Motor neuron (in vitro differentiated cells): ENCODE measurements around the gene SMKR1. TPM values are rescaled to one million over a fixed set of nuclear protein-coding genes. Genes with fewer than 3 reads are reported as not detected.

Source experiments
- ATAC-seq, 8 experiments: fragments of 200-7000 bp; cut with Tn5 transposase; replicated peaks in 6 of 8; 2 replicates each; pipeline ENCODE4 v1.8.0; 2021; ENCODE audit warnings: mild to moderate bottlenecking in 8 of 8, moderate library complexity in 8 of 8
- H3K27ac ChIP-seq, 2 donors: fragments of 250-450 bp; sonication (Bioruptor Pico); 2 replicates each; pipeline ENCODE4 v1.9.0; 2021; ENCODE audit warnings: antibody characterized with exemption in 2 of 2, mild to moderate bottlenecking in 2 of 2, moderate library complexity in 1 of 2
- H3K4me1 ChIP-seq, 2 donors: fragments of 250-450 bp; sonication (Bioruptor Pico); replicated peaks in 1 of 2; 2 replicates each; pipeline ENCODE4 v1.6.1; 2021; ENCODE audit warnings: antibody characterized with exemption in 2 of 2, mild to moderate bottlenecking in 2 of 2, moderate library complexity in 1 of 2
- H3K4me3 ChIP-seq, 5 donors: fragments of 250-450 bp; sonication (Bioruptor Pico); 2 replicates each; pipeline ENCODE4 v1.9.0; 2021; ENCODE audit warnings: antibody characterized with exemption in 5 of 5, mild to moderate bottlenecking in 5 of 5, moderate library complexity in 4 of 5
- WGBS, 10 experiments: fragments of 450-650 bp; shearing (Covaris generic); methylation state at CpG; one replicate each; pipeline ENCODE4 v1.0.0; 2022; 5-methylcytosine and 5-hydroxymethylcytosine counted together
- in situ Hi-C, 9 experiments: fragments of 400-800 bp; cut with MboI; loops; one replicate each; pipeline ENCODE4 v1.15.0; 2021; ENCODE audit warnings: low sequenced_read_pairs in 9 of 9, low pct_unique_long_range_greater_than_20kb in 2 of 9; ENCODE audit not compliant: unreplicated experiment in 9 of 9
- total RNA-seq, 8 experiments: library from RNA; unstranded; fragments of 300-600 nt; gene quantifications; 2 replicates each; pipeline versions ENCODE4 v1.2.3 to v1.2.4, GENCODE V29; 2022

SMKR1 gene
- total RNA-seq, 8 experiments from 2014 or later: 1.6 to 6.8 (median 3.6) TPM

DNA sequence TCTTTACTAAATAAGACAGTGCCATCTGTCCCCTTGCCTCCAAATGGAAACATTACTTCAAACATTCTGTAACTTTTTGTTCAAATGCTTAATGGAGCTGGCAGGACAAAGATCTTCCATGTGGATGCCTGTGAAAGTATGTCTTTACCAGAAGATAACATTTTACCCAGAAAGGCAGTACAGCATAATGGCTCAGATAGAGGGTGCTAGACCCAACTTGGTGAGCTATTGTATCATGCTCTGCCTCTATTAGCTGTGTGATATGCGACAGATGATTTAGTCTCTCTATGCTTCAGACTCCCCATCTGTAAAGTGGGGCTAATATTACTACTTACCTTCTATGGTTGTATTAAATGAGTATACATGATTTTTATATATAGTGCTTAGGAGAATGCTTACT is 8.8 kb upstream of the SMKR1 start:
- Histone ChIP-seq H3K4me1 (no peaks in the 10 kb centered on the region), H3K4me3 (no peak overlapping the region), H3K27ac (no peak overlapping the region)
- peak in 1 of 8 experiments; percentile 40 for ATAC-seq
- in situ Hi-C loops: no loop called here
- WGBS, 10 experiments: 100% methylated on average over 1 of the region's 1 CpG; no CpG with 5 or more reads in 7 of the 10 experiments

DNA sequence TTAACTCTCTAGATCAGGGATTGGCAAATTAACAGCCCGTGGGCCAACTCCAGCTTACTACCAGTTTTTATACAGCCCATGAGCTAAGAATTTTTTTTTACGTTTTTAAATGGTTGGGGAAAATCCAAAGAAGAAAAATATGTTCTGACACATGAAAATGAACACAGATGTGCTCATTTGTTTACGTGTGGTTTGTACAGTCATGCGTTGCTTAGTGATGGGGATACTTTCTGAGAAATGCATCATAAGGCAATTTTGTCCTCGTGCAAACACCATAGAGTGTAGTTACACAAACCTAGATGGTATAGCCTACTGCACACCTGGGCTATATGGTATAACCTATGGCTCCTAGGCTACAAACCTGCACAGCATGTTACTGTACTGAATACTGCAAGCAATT is 8.3 kb upstream of the SMKR1 start:
- in situ Hi-C loops: no loop called here
- ATAC-seq: peak in 3 of 8 experiments; percentile 41 to 52 (median 50)
- H3K27ac ChIP-seq: no peak overlapping the region
- 6 to 100% (median 69%) methylated on average over 2 to 5 of the region's 5 CpGs; no CpG with 5 or more reads in 1 of the 10 experiments for WGBS, 10 experiments
- no peaks in the 10 kb centered on the region for H3K4me1 ChIP-seq
- H3K4me3 ChIP-seq: no peak overlapping the region

DNA sequence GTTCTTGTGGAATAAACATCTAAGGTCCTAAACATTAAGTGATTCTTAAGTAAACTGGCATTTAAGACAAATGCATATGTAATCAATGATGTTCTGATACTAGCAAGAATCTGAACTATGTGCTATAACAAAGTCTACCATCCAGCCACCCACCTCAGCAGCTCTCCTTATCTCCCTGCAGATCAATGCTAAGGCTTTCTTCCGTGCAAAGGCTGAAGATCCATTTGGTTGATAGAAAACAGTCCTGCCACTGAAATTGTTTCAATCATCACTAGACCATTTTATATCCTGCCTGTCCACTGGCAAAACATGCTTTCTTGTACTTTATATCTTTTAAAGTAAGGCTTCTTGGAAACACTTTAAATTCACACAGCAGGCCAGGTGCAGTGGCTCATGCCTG is 6.3 kb upstream of the SMKR1 start:
- in situ Hi-C loops: no loop called here
- ATAC-seq: peak in 1 of 8 experiments; percentile 45
- no peaks in the 10 kb centered on the region for H3K4me1 ChIP-seq
- H3K4me3 ChIP-seq: no peak overlapping the region
- H3K27ac ChIP-seq: no peak overlapping the region
- 33 to 100% (median 90%) methylated on average over 1 of the region's 1 CpG; no CpG with 5 or more reads in 6 of the 10 experiments for WGBS, 10 experiments

DNA sequence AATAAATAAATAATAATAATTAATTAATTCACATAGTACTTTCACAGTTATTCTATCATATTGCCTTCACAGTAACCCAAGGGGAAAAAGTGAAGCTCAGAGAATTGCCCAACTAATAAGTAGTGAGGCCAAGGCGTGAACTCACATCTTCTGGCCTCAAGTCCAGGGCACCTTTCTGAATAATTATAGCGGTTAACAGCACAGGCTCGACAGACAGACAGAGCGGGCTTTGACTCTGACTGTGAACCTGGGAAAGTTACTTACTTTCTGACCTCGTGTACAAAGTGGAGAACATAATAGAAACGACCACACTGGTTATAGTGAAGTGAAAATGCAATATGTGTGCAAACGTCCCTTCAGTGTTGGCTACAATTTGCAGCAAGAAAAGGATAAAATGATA is 5.7 kb upstream of the SMKR1 start:
- Histone ChIP-seq H3K4me1 (peaks cover 0 to 2% of the 10 kb centered on the region in 2 donors), H3K27ac (no peak overlapping the region), H3K4me3 (no peak overlapping the region)
- in situ Hi-C loops: no loop called here
- WGBS, 10 experiments: 53 to 95% (median 70%) methylated on average over 2 to 7 of the region's 7 CpGs; no CpG with 5 or more reads in 2 of the 10 experiments
- no peak for ATAC-seq

DNA sequence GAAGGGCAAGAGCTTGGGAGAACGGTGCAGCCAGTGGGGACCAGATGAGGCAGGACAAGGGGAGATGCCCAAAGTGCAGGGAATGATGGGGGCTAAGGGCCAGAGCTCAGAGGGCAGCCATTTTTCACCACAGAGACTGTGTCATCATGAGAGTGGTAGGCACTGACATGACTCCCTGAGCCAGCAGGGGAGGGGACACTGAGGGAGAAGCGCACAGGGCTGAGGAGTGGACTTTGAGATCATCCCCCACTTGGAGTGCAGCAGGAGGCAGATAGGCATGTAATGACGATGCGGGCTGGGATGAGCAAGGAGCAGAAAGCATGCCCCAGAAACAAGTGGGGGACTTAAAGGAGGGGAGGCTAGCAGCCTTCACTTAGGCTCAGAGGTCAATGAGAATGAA is 5.2 kb upstream of the SMKR1 start:
- Histone ChIP-seq H3K27ac (no peak overlapping the region), H3K4me1 (peaks cover 0 to 2% of the 10 kb centered on the region in 2 donors), H3K4me3 (no peak overlapping the region)
- 64 to 100% (median 86%) methylated on average over 1 to 4 of the region's 4 CpGs; no CpG with 5 or more reads in 1 of the 10 experiments for WGBS, 10 experiments
- in situ Hi-C loops: no loop called here
- ATAC-seq: peak in 2 of 8 experiments; percentile 54 to 55

DNA sequence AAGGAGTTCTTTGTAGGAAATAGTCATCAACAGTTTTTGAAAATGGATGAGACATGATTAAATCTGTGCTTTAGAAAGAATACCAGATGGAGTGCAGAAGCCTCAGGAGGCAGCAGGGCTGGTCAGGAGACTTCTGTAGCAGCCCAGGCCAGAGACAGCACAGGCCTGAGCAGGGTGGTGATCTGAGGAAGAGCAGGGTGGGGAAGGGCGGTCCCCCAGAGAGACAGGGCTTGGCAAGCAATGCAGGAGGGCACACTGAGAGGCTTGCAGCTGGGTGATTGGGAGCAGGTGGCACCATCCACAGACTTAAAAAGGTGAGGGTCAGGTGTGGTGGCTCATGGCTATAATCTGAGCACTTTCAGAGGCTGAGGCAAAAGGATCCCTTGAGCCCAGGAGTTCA is 4.3 kb upstream of the SMKR1 start:
- H3K4me1 ChIP-seq: peaks cover 2% of the 10 kb centered on the region in 2 donors
- no peak overlapping the region for H3K4me3 ChIP-seq
- ATAC-seq: peak in 1 of 8 experiments; percentile 7
- no peak overlapping the region for H3K27ac ChIP-seq
- 80 to 100% methylated on average over 1 of the region's 1 CpG; no CpG with 5 or more reads in 8 of the 10 experiments for WGBS, 10 experiments
- in situ Hi-C loops: no loop called here

DNA sequence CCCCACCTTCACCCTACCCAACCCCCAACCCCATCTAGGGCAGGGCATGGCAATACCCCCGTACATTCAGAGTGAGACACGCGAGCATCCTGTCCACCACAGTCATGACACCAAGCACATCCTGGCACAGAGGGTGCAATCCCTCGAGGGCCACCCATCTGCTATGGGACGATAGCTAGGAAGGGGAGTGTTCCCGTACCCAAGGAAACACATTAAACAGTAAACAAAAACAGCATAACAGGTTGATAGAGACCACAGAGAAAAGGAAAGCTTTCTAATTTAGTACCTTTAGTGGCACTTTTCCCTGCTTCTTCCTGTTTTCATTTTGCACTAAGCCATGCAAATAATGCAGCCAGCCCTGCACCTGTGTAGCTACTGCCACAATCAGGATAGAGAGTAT is 2.3 kb upstream of the SMKR1 start:
- Histone ChIP-seq H3K4me3 (no peak overlapping the region), H3K4me1 (peaks cover 2% of the 10 kb centered on the region in 2 donors), H3K27ac (no peak overlapping the region)
- 90 to 100% (median 100%) methylated on average over 1 to 4 of the region's 6 CpGs; no CpG with 5 or more reads in 7 of the 10 experiments for WGBS, 10 experiments
- ATAC-seq: no peak
- in situ Hi-C loops: no loop called here

DNA sequence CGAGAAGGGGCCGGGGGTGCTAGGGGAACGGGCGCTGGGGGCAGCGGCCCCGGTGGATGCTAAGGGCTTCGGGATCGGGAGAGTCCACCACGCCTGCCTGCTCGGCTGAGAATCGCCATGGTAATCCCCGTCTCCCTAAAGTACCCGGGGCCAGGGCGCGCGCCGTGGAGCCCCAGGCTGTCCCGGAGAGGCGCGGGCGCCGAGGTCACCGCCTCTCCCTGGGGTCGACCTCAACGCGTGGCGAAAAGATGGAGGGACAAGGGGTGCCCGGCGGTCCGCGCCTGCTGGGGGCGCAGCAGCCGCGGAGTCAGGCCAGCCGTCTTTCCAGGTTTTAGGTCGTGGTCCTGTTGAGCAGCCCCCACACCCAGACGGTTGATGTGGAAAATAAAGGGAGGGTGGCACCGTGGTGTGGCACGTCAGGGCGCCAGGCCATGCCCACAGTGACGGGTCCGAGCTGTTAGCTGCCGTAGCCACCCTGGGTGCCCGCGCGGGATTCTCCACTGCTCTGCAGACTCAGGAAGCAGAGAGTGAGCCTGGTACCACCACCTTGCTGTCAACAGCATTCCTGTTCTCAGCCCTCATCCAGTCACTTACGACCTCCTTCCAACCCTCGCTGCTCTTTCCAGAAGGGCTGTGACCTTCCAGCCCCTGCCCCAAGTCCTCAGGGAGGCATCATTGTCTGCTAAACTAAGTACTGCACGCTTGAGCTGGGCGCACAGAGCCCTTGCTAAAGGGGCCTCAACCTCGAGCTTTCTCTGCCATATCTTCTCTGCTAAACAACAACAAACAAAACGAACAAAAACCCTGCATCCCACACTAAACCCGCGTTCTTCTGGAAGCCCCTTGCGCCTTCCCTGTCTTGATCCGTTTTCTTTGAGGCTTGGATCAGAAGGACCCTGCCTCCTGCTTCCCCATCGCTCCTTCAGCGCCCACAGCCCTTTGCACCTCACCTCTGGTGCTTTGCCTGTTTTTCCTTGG is 666 bp downstream of the SMKR1 start:
- Histone ChIP-seq H3K4me3 (peak overlapping the region; percentile 29 to 46 (median 42)), H3K27ac (no peak overlapping the region), H3K4me1 (peaks cover 2% of the 10 kb centered on the region in 2 donors)
- in situ Hi-C loops: no loop called here
- ATAC-seq: peak in 3 of 8 experiments; percentile 2 to 39 (median 25)
- WGBS, 10 experiments: 40 to 100% (median 68%) methylated on average over 1 to 13 of the region's 58 CpGs; no CpG with 5 or more reads in 1 of the 10 experiments

DNA sequence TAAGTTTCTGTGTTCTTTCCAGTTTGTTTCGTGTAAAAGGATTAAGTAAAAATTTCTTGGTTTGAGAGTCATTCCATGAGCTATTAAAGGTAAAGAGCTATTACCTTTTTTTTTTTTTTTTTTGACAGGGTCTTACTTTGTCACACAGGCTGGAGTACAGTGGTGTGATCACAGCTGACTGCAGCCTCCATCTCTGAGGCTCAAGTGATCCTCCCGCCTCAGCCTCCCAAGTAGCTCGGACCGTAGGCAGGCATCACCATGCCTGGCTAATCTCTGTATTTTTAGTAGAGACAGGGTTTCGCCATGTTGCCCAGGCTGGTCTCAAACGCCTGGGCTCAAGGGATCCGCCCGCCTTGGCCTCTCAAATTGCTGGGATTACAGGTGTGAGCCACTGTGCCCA is 1.4 kb downstream of the SMKR1 start:
- WGBS, 10 experiments: 89 to 100% (median 100%) methylated on average over 1 to 5 of the region's 8 CpGs; no CpG with 5 or more reads in 3 of the 10 experiments
- Histone ChIP-seq H3K27ac (no peak overlapping the region), H3K4me3 (no peak overlapping the region), H3K4me1 (peaks cover 2% of the 10 kb centered on the region in 2 donors)
- in situ Hi-C loops: no loop called here
- ATAC-seq: no peak

DNA sequence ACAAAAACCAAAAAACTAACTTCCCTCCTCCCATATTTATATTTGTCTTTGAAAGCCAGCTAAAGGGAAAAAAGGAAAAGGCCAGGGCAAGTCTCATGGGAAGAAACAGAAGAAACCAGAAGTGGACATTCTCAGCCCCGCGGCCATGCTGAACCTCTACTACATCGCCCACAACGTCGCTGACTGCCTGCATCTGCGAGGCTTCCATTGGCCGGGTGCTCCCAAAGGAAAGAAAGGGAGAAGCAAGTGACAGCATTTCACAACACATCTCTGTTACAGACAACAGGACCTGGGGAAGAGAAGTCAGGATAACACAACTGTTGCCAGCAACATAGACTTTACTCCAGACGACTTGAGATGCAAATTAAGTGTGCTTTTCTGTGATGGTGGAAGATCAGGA is 9.9 kb downstream of the SMKR1 start:
- WGBS, 10 experiments: 0 to 89% (median 57%) methylated on average over 1 to 8 of the region's 8 CpGs; no CpG with 5 or more reads in 3 of the 10 experiments
- Histone ChIP-seq H3K27ac (no peak overlapping the region), H3K4me1 (no peaks in the 10 kb centered on the region), H3K4me3 (no peak overlapping the region)
- ATAC-seq: no peak
- in situ Hi-C loops: no loop called here

DNA sequence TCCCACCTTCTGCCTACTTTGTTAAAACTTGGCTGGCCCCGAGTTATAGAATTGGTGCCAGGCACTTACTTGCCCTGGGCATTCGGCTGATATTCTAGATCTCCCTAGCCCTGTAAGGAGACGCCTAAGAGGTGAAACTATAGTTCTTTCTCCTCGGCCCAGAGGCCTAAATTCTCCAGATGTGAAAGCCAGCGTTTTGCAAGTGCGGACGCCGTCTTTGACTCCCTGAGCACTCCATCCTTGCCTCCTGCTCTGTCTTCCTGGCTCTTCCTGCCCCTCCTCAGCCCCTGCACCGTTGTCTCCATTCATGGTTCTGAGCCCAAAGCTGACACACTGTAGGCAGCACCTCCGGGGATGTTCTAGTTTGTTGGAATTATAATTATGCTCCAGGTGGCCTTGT is 11.2 kb downstream of the SMKR1 start:
- no peak for ATAC-seq
- H3K4me1 ChIP-seq: no peaks in the 10 kb centered on the region
- in situ Hi-C loops: no loop called here
- H3K27ac ChIP-seq: no peak overlapping the region
- H3K4me3 ChIP-seq: no peak overlapping the region
- WGBS, 10 experiments: 40 to 90% (median 77%) methylated on average over 1 to 8 of the region's 10 CpGs; no CpG with 5 or more reads in 3 of the 10 experiments

DNA sequence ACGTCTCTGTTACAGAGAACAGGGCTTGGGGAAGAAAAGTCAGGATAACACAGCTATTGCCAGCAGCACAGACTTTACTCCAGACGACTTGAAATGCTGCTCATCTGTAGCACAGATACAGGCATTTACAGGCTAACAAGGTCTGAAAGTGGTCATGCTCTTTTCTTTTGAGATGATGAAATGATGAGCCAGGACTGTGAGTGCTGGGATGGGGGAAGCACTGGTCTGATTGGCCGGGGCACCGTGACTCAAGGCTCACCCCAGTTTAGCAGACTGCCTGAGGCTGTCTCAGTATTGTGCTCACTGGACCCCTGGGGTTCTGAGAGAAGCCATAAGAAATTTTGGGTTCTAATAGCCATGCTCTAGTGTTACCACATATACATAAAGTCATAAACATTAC is 12.4 kb downstream of the SMKR1 start:
- Histone ChIP-seq H3K4me3 (no peak overlapping the region), H3K4me1 (no peaks in the 10 kb centered on the region), H3K27ac (no peak overlapping the region)
- peak in 2 of 8 experiments; percentile 65 to 73 for ATAC-seq
- 0 to 83% (median 50%) methylated on average over 1 to 4 of the region's 4 CpGs; no CpG with 5 or more reads in 2 of the 10 experiments for WGBS, 10 experiments
- in situ Hi-C loops: no loop called here

DNA sequence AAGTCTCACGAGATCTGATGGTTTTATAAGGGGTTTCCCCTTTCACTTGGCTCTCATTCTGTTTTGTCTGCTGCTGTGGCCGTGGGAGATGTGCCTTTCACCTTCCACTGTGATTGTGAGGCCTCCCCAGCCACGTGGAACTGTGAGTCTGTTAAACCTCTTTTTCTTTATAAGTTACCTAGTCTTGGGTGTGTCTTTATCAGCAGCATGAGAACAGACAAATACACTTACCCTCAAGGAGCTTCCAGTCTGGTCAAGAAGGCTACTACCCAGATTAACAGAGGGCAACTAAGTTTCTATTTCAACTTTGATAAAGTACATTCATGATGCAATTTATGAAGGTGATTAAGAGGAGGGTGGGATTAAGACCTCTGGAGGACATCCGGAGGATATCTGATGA is 13.1 kb downstream of the SMKR1 start:
- WGBS, 10 experiments: 29 to 93% (median 76%) methylated on average over 2 to 4 of the region's 4 CpGs; no CpG with 5 or more reads in 2 of the 10 experiments
- ATAC-seq: no peak
- in situ Hi-C loops: no loop called here
- H3K4me1 ChIP-seq: no peaks in the 10 kb centered on the region
- no peak overlapping the region for H3K27ac ChIP-seq
- no peak overlapping the region for H3K4me3 ChIP-seq
